Measurements from ENCODE around the gene INPP4A.

GRCh38 chr2:98416383-98417159 lies 28.1 kb upstream of the INPP4A start:
- TF ChIP-seq TCF4 (CRISPR knock-in tag; IDR thresholded peaks at IDR 0.05; ENCODE audit: borderline replicate concordance) = no peak
- no peak for TF ChIP-seq GLIS3 (CRISPR knock-in tag; IDR thresholded peaks at IDR 0.05)
- TF ChIP-seq PATZ1 (CRISPR knock-in tag; IDR thresholded peaks at IDR 0.05; ENCODE audit: borderline replicate concordance) = no peak

All from SK-N-SH treated with all-trans-retinoic acid at 6 μM for 48 hours (cell line).